Measurements from ENCODE around the gene DHRSX. TPM values are rescaled to one million over a fixed set of nuclear protein-coding genes. Genes with fewer than 3 reads are reported as not detected.

The DHRSX gene
- total RNA-seq, 6 donors from 2014 or later = 18.2 to 34.8 (median 21.2) TPM

DNA sequence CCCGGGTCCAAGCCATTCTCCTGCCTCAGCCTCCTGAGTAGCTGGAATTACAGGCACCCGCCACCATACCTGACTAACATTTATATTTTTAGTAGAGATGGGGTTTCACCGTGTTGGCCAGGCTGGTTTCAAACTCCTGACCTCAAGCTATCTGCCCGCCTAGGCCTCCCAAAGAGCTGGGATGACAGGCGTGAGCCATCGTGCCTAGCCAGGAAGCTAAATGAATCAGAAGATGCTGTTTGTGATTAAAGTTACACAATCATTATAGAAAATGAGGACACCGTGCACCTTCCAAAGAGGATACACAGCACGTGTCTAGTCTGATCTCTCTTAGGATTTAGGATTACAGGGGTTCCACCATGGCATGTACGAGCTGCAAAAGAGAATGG is 99.6 kb downstream of the DHRSX start:
- TF ChIP-seq EP300 (IDR thresholded peaks at IDR 0.05) (no peak), POLR2A (IDR thresholded peaks at IDR 0.05) (no peak), POLR2AphosphoS5 (IDR thresholded peaks at IDR 0.05) (no peak)
- DNase-seq = no peak
- Histone ChIP-seq H3K4me1 (no peaks in the 10 kb centered on the region), H3K4me3 (no peak overlapping the region), H3K9me3 (no peaks in the 10 kb centered on the region), H3K27ac (peak overlapping the region in 1 of 4 donors; percentile 57), H3K27me3 (no peaks in the 10 kb centered on the region), H3K36me3 (peaks cover 0 to 5% (median 2%) of the 10 kb centered on the region in 4 donors)
- WGBS, 2 donors = 61 to 91% methylated on average over 9 of the region's 9 CpGs
- ATAC-seq (ENCODE audit: low FRiP score in 2 of 2) = no peak

DNA sequence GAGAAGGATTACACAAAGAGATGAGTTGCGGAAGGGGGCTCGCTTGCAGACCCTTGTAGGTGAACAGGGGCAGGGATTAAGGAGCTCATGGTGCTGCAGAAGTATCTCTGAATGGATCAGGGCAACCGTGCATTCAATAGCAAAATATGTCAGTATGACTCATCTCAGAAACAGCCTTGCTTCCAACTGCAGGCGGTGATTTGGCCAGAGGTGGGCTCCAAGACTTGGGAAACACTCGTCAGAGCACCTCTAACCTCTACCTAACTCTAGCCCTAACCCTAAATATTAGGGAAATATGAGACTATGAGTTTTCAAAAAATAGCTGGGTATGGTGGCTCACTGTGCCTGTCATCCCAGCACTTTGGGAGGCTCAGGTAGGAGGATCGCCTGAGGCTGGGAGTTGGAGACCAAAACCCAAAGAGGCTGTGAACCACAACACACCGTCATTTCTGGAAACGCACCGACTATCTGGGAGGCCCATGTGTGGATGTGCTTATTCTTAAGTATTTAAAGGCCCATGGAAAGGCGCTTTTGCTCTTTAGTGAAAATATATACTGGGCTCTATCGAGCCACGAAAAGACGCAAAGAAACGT is 102.6 kb downstream of the DHRSX start:
- ATAC-seq (ENCODE audit: low FRiP score in 2 of 2) = no peak
- 95 to 96% methylated on average over 14 of the region's 14 CpGs for WGBS, 2 donors
- no peak overlapping the region for H3K27ac ChIP-seq

DNA sequence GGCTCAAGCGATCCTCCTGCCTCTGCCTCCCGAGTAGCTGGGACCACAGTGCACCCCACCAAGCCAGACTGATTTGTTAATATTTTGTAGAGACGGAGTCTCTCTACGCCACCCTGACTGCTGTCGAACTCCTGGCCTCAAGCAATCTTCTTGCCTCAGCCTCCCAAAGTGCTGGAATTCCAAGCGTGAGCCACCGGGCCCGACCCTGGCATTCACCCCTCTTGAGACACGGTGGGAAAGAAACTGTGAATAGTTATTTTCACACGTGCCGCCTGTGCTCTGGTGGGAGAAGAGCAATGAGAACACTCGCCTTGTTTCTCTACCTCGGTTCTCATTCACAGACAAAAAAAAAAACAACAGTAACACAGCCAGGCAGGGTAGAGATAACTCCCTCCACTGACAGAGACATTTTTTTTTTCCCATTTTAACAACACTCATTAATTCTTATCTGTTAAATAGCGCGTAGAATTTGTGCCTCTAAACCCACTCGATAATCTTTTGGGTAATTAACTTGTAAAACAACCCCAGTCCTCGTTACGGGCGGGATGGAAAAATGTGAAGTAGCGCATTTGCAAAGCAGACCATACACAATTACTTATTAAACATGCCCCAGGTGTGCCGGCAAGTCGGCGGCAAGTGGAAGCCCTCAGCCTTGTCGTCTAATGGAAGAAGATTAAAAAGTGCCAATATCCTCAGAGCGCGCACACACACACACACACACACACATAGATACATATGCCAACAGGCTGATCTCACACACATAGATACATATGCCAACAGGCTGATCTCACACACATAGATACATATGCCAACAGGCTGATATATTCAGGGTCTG is 103.3 kb downstream of the DHRSX start:
- Histone ChIP-seq H3K9me3 (no peaks in the 10 kb centered on the region), H3K4me3 (no peak overlapping the region), H3K4me1 (no peaks in the 10 kb centered on the region), H3K27ac (no peak overlapping the region), H3K27me3 (no peaks in the 10 kb centered on the region), H3K36me3 (peaks cover 0 to 4% (median 0%) of the 10 kb centered on the region in 4 donors)
- DNase-seq (no peak), ATAC-seq (ENCODE audit: low FRiP score in 2 of 2) (no peak)
- 85 to 87% methylated on average over 26 of the region's 26 CpGs for WGBS, 2 donors
- TF ChIP-seq, protein P1, sequence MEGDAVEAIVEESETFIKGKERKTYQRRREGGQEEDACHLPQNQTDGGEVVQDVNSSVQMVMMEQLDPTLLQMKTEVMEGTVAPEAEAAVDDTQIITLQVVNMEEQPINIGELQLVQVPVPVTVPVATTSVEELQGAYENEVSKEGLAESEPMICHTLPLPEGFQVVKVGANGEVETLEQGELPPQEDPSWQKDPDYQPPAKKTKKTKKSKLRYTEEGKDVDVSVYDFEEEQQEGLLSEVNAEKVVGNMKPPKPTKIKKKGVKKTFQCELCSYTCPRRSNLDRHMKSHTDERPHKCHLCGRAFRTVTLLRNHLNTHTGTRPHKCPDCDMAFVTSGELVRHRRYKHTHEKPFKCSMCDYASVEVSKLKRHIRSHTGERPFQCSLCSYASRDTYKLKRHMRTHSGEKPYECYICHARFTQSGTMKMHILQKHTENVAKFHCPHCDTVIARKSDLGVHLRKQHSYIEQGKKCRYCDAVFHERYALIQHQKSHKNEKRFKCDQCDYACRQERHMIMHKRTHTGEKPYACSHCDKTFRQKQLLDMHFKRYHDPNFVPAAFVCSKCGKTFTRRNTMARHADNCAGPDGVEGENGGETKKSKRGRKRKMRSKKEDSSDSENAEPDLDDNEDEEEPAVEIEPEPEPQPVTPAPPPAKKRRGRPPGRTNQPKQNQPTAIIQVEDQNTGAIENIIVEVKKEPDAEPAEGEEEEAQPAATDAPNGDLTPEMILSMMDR (IDR thresholded peaks at IDR 0.05) = no peak
- TF ChIP-seq EP300 (IDR thresholded peaks at IDR 0.05) = no peak
- TF ChIP-seq POLR2AphosphoS5 (IDR thresholded peaks at IDR 0.05) = no peak
- TF ChIP-seq POLR2A (IDR thresholded peaks at IDR 0.05) = no peak

More for the DNA sequence above, 102.6 kb downstream of the DHRSX start:
- no peaks in the 10 kb centered on the region for H3K9me3 ChIP-seq
- no peaks in the 10 kb centered on the region for H3K27me3 ChIP-seq
- no peak for DNase-seq
- TF ChIP-seq POLR2A (IDR thresholded peaks at IDR 0.05) (no peak), POLR2AphosphoS5 (IDR thresholded peaks at IDR 0.05) (no peak), EP300 (IDR thresholded peaks at IDR 0.05) (no peak)
- TF ChIP-seq, protein P1 (IDR thresholded peaks at IDR 0.05) = no peak
- peaks cover 0 to 5% (median 0%) of the 10 kb centered on the region in 4 donors for H3K36me3 ChIP-seq
- no peak overlapping the region for H3K4me3 ChIP-seq
- H3K4me1 ChIP-seq = no peaks in the 10 kb centered on the region

DNA sequence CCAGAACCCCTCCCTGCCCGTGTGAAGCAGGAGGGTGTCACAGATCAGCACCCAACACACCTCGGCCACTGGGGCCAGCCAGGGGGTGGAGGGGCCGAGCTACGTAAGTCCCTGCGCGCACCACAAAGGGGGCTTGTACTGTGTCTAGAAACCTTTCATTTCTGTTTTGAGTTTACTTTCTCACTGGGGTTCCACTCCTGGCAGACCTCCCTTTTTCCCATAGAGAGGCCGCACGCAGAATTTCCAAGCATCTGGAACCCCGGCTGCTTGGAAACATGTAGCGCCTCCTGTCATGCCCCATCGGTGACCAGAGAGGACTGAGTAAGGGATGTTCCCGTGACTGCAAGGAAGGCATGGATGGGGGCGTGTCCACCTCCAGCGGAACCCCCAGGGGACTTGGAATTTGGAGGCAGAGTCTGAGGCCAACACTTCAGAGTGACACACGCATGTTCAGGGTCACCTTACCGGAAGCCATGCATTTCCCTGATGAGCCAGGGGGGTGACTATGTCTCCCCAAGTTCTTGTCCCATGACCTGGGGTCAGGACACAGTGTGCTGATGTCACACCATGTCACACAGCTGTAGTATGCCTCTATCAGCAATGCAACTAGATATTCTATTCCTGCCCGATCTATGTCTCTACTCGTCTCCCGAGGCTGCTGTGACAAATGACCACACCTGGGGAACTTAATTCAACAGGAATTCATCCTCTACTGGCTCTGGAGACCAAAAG is 105.3 kb downstream of the DHRSX start:
- ATAC-seq (ENCODE audit: low FRiP score in 2 of 2) (no peak), DNase-seq (peak in 1 of 2 donors; percentile 39)
- Histone ChIP-seq H3K9me3 (peaks cover 0 to 10% (median 4%) of the 10 kb centered on the region in 4 donors), H3K36me3 (peaks cover 0 to 15% (median 0%) of the 10 kb centered on the region in 4 donors), H3K27me3 (no peaks in the 10 kb centered on the region), H3K4me3 (no peak overlapping the region), H3K27ac (no peak overlapping the region), H3K4me1 (no peaks in the 10 kb centered on the region)
- TF ChIP-seq POLR2A (IDR thresholded peaks at IDR 0.05) = no peak
- TF ChIP-seq EP300 (IDR thresholded peaks at IDR 0.05) = no peak
- TF ChIP-seq, protein P1 (IDR thresholded peaks at IDR 0.05) = no peak
- TF ChIP-seq POLR2AphosphoS5 (IDR thresholded peaks at IDR 0.05) = no peak
- 93 to 98% methylated on average over 14 to 19 of the region's 19 CpGs for WGBS, 2 donors

All from upper lobe of left lung (tissue), 6 donors.